Vagina (tissue), 2 donors: ENCODE data around the gene POU2F1.

ENCODE experiments used
- POLR2A ChIP-seq, 2 donors: fragments of 450-650 bp; IDR thresholded peaks; one replicate each; pipeline ENCODE4 v1.6.1; 2017; ENCODE audit warnings: antibody characterized with exemption in 2 of 2, mild to moderate bottlenecking in 2 of 2, moderate library complexity in 2 of 2
- POLR2AphosphoS5 ChIP-seq, 2 donors: sonication (generic); formaldehyde crosslinking; IDR thresholded peaks; one replicate each; pipeline ENCODE4 v1.9.0; 2017; ENCODE audit warnings: antibody characterized with exemption in 2 of 2, mild to moderate bottlenecking in 2 of 2, low read depth in 1 of 2; ENCODE audit not compliant: insufficient read depth in 1 of 2
- TF ChIP-seq, protein P1 (sequence below), 3 experiments: fragments of 450-650 bp in 2 of 3; fragments of 200-600 bp in 1 of 3; sonication (generic) in 1 of 3; IDR thresholded peaks; one replicate each; pipeline ENCODE4 v1.5.1; 2017 to 2019; ENCODE audit warnings: antibody characterized with exemption in 3 of 3, mild to moderate bottlenecking in 2 of 3, moderate library complexity in 2 of 3

DNA sequence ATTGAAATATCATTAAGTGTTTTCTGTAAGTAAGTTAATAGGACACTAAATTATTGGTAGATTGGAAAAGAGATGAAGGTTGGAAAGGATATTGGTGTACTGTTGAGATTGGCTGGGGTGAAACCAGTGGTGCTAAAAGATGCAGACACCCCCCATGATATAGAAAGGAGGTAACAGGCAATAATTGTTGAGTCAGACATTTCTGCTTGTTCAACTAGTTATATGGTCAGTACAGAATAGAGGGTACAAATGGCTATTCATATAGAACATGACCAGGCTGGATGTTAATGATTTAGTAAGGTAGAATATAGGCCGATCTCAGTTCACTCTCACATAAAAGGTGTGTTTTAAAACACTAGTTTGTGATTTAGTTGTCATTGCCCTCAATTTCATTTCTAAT, 104.5 kb downstream of the POU2F1 start:
- TF ChIP-seq, protein P1, sequence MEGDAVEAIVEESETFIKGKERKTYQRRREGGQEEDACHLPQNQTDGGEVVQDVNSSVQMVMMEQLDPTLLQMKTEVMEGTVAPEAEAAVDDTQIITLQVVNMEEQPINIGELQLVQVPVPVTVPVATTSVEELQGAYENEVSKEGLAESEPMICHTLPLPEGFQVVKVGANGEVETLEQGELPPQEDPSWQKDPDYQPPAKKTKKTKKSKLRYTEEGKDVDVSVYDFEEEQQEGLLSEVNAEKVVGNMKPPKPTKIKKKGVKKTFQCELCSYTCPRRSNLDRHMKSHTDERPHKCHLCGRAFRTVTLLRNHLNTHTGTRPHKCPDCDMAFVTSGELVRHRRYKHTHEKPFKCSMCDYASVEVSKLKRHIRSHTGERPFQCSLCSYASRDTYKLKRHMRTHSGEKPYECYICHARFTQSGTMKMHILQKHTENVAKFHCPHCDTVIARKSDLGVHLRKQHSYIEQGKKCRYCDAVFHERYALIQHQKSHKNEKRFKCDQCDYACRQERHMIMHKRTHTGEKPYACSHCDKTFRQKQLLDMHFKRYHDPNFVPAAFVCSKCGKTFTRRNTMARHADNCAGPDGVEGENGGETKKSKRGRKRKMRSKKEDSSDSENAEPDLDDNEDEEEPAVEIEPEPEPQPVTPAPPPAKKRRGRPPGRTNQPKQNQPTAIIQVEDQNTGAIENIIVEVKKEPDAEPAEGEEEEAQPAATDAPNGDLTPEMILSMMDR (IDR thresholded peaks at IDR 0.05) = no peak
- TF ChIP-seq POLR2AphosphoS5 (IDR thresholded peaks at IDR 0.05; ENCODE audit: insufficient read depth in 1 of 2, low read depth in 1 of 2) = no peak
- no peak for TF ChIP-seq POLR2A (IDR thresholded peaks at IDR 0.05)
